WI38 (cell line): ENCODE measurements around the gene RHBDD3.

Experiments used
- H3K4me3 ChIP-seq: 2 replicates; pipeline ENCODE4 v1.5.1; 2011; ENCODE audit warnings: low read depth, mild to moderate bottlenecking, control low read depth, low read length
- TF ChIP-seq, protein P1 (sequence below): IDR thresholded peaks from 2 replicates; pipeline ENCODE4 v1.5.1; 2012; ENCODE audit warnings: low read depth, mild to moderate bottlenecking, control low read depth, low read length

Gene RHBDD3

DNA sequence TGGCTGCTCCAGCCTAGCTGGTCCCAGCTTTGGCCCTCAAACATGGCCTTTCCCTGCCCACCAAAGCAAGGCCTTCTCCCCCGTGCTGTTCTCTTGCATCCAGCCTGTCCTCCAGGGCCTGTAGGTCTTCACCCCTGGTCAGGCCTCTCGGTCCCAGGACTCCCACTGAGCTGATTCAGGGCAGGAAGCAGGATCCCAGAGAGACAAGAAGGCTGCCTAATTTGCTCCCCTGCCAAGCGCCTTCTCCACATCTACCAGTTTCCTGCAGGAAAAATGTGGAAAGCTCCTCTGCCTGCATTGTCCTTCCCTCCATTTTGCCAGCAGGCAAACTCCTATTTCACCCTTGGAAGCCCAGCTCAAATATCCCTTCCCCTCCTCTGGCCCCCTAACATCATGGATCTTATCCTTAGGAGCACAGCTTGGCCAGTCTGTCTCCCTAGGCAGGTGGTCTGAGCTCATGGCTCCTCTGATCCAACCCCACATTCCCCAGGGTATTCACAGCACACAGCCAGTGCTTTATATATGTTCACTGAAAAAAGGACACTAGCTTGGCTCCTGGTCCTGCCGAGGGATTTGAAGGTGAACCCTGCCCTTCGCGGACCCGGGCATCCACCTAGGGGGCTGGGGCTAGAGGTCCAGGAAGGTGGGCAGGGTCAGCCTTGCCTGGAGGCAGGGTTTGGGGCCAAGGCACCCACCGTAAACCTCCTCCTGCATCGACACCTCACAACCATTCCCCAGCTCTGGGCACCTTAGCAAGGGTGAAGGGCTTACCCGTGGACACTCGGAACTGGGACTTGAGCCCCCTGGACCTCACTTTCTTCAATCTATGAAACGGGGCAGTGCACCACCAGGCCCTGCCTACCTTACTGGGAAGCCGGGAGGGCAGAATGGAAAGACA is 968 bp downstream of the RHBDD3 start:
- H3K4me3 ChIP-seq, result peak overlapping the region; percentile 90
- TF ChIP-seq, protein P1, sequence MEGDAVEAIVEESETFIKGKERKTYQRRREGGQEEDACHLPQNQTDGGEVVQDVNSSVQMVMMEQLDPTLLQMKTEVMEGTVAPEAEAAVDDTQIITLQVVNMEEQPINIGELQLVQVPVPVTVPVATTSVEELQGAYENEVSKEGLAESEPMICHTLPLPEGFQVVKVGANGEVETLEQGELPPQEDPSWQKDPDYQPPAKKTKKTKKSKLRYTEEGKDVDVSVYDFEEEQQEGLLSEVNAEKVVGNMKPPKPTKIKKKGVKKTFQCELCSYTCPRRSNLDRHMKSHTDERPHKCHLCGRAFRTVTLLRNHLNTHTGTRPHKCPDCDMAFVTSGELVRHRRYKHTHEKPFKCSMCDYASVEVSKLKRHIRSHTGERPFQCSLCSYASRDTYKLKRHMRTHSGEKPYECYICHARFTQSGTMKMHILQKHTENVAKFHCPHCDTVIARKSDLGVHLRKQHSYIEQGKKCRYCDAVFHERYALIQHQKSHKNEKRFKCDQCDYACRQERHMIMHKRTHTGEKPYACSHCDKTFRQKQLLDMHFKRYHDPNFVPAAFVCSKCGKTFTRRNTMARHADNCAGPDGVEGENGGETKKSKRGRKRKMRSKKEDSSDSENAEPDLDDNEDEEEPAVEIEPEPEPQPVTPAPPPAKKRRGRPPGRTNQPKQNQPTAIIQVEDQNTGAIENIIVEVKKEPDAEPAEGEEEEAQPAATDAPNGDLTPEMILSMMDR, result no peak

DNA sequence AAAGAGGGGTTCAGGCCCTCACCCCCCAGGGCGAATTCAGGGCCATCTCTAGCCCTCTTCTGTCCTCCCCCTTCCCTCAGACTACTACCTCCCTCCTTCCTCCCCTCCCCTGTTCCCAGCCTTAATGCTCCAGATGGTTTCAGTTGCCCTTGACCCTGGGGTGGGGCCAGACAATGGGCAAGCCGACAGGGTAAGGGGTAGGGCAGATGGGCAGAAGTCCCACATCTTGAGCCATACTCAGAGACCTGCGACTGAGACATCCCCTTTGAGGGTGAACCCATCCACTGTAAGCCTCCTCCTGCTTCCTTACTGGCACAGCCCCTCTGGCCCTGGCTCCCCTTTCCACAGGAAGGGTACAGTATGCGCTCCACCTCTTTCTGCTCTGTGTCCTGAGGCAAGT is 1.9 kb downstream of the RHBDD3 start:
- H3K4me3 ChIP-seq, result no peak overlapping the region
- TF ChIP-seq, protein P1, result no peak

DNA sequence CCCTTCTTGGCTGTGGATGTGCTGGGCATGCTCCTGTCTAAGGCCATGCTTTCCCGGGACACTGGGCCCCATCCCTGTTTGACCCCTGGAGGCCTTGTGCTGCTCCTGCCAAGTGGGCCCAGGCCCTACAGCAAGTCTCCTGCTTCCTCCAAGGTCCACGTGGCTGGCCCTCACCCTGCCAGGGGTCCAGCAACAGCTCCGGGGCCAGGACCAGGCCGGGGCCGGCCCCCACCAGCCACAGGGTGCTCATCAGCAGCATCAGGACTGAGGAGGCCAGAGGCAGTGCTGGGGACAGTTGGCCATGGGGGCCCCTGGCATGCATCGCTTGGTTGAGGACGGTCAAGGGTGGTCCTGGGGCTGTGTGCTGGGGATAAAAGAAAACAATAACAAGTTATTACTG is 2.5 kb downstream of the RHBDD3 start:
- TF ChIP-seq, protein P1, result no peak
- H3K4me3 ChIP-seq, result no peak overlapping the region

DNA sequence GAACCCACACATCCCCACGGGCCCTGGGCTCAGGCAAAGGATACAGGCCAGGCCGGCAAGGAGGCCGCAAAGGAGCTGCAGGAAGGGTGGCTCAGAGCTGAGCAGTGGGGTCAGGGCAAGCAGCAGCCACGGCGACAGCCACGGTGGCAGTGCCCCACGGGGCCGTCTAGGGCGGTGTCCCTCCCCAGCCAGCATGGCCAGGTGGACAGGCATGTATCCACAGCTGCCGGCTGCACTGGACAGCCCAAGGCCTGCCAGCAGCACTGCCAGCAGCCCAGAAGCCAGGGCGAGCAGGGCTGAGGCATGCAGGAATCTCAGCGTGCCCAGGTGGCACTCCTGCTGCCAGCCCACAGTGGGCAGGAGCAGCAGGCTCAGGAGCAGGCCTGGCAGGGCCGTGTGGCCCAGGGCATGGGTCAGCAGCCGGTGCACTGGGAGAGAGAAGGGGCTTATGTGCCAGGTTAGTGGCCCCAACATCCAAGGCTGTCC is 3.9 kb downstream of the RHBDD3 start:
- TF ChIP-seq, protein P1, result no peak
- H3K4me3 ChIP-seq, result no peak overlapping the region

DNA sequence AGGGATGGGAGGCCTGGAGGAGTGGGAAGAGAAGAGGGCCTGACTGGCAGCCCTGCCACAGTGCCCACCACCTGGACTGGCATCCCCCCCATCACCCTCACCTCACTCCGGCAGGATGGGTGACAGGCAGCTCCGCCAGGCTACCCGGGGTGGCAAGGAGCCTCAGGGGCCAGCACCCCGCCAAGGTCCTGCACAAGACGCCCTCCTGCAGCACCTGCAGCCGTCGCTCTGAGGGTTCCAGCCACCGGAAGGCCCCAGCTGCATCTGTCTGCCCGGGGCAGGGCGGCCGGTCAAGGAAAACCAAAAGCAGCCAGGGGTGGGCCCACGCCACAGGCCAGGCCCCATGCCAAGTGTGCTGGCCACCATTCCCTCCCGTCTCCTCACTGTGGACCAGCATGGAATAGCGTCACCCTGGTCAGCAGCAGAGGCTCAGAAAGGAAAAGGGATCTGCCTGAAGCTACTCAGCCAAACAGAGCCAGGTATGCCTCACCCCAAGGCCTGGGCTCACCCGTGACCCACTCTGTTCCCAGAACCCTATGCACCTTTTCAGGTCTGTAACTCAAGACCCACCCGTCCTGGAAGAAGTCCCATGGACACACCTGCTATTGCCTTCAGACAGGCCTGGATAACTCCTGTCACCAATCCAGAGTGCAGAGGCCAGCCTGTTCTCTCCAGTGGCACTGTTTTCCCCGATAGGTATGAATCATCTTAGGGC is 7.0 kb downstream of the RHBDD3 start:
- no peak overlapping the region for H3K4me3 ChIP-seq
- TF ChIP-seq, protein P1, result no peak

DNA sequence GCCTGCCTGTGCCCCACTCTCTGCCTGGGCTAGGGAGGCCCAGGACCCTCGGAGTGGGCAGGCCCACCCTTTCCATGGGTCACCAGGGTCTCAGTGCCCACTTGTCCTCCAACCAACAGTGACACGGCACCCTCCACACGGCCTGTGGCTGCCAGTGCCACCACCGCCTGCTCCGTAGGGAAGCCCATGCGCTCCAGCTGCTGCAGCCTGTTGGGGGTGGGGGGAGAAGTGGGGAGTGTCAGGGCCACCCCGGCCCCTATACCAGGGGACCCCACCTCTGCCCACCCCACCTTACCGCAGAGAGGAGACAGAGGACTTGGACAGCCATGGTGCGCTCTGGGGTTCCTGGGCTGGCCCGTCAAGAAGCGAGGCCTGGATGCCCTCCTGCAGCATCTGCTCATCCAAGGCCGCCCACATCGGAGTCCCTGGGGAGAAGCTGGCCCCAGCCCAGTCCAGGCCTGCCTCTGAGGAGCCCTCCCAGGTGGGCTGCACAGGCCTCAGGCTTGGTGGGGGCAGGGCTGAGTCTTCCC is 7.7 kb downstream of the RHBDD3 start:
- H3K4me3 ChIP-seq, result no peak overlapping the region

More for the DNA sequence above, 7.7 kb downstream of the RHBDD3 start:
- TF ChIP-seq, protein P1, result no peak
